ENCODE measurements around the gene TDRD9. TPM values are rescaled to one million over a fixed set of nuclear protein-coding genes. Genes with fewer than 3 reads are reported as not detected.

The TDRD9 gene
- total and polyA plus RNA-seq, 2 donors from 2014 or later = 1.6 to 6.6 TPM

GRCh38 chr14:103890052-103890371 lies 38.2 kb upstream of the TDRD9 start:
- no peaks in the 10 kb centered on the region for H3K36me3 ChIP-seq (ENCODE audit: control insufficient read depth in 2 of 3, insufficient read depth in 3 of 3, low read length in 3 of 3)
- DNase-seq (peak in 1 of 5 donors; percentile 33), FAIRE-seq (no peak)
- no peak for TF ChIP-seq CTCF (IDR thresholded peaks at IDR 0.05; ENCODE audit: borderline replicate concordance, extremely low read depth, insufficient read depth)
- no peak overlapping the region for H3K9ac ChIP-seq (ENCODE audit: low read length in 3 of 3)
- H3K9me3 ChIP-seq (ENCODE audit: control insufficient read depth in 2 of 3, insufficient read depth in 1 of 3, low read length in 3 of 3) = no peaks in the 10 kb centered on the region
- no peak overlapping the region for H3K4me3 ChIP-seq (ENCODE audit: low read length in 3 of 3)
- H3K27ac ChIP-seq (ENCODE audit: low read depth in 2 of 2, low read length in 2 of 2) = no peak overlapping the region
- H3K27me3 ChIP-seq (ENCODE audit: control insufficient read depth, insufficient read depth, low read length) = no peaks in the 10 kb centered on the region
- intact Hi-C loops (cut with DNase I) = no loop called here
- peaks cover 0 to 22% (median 8%) of the 10 kb centered on the region in 3 donors for H3K4me1 ChIP-seq (ENCODE audit: control insufficient read depth in 2 of 3, insufficient read depth in 2 of 3, low read depth in 1 of 3, low read length in 3 of 3)

GRCh38 chr14:103890821-103891666 lies 37.2 kb upstream of the TDRD9 start:
- Histone ChIP-seq H3K9me3 (ENCODE audit: control insufficient read depth in 2 of 3, insufficient read depth in 1 of 3, low read length in 3 of 3) (no peaks in the 10 kb centered on the region), H3K4me1 (ENCODE audit: control insufficient read depth in 2 of 3, insufficient read depth in 2 of 3, low read depth in 1 of 3, low read length in 3 of 3) (peaks cover 0 to 24% (median 9%) of the 10 kb centered on the region in 3 donors), H3K4me3 (ENCODE audit: low read length in 3 of 3) (no peak overlapping the region), H3K36me3 (ENCODE audit: control insufficient read depth in 2 of 3, insufficient read depth in 3 of 3, low read length in 3 of 3) (no peaks in the 10 kb centered on the region), H3K27me3 (ENCODE audit: control insufficient read depth, insufficient read depth, low read length) (no peaks in the 10 kb centered on the region), H3K27ac (ENCODE audit: low read depth in 2 of 2, low read length in 2 of 2) (peak overlapping the region; percentile 9 to 27), H3K9ac (ENCODE audit: low read length in 3 of 3) (no peak overlapping the region)
- no peak for TF ChIP-seq CTCF (IDR thresholded peaks at IDR 0.05; ENCODE audit: borderline replicate concordance, extremely low read depth, insufficient read depth)
- no peak for DNase-seq
- intact Hi-C loops (cut with DNase I) = no loop called here
- FAIRE-seq = no peak

- H3K36me3 ChIP-seq (ENCODE audit: control insufficient read depth in 2 of 3, insufficient read depth in 3 of 3, low read length in 3 of 3) = no peaks in the 10 kb centered on the region
- intact Hi-C loops (cut with DNase I) = no loop called here
- DNase-seq (no peak), FAIRE-seq (no peak)
- no peaks in the 10 kb centered on the region for H3K9me3 ChIP-seq (ENCODE audit: control insufficient read depth in 2 of 3, insufficient read depth in 1 of 3, low read length in 3 of 3)
- TF ChIP-seq CTCF (IDR thresholded peaks at IDR 0.05; ENCODE audit: borderline replicate concordance, extremely low read depth, insufficient read depth) = no peak
- H3K4me1 ChIP-seq (ENCODE audit: control insufficient read depth in 2 of 3, insufficient read depth in 2 of 3, low read depth in 1 of 3, low read length in 3 of 3) = peaks cover 0 to 24% (median 16%) of the 10 kb centered on the region in 3 donors
- no peaks in the 10 kb centered on the region for H3K27me3 ChIP-seq (ENCODE audit: control insufficient read depth, insufficient read depth, low read length)
- no peak overlapping the region for H3K4me3 ChIP-seq (ENCODE audit: low read length in 3 of 3)
- no peak overlapping the region for H3K27ac ChIP-seq (ENCODE audit: low read depth in 2 of 2, low read length in 2 of 2)
- H3K9ac ChIP-seq (ENCODE audit: low read length in 3 of 3) = no peak overlapping the region
These were observed 36.5 kb upstream of the TDRD9 start for GRCh38 chr14:103891667-103892215.
